ENCODE results near the gene LRP10.
"Not testable (repeated sequence)": the region's sequence is repeated elsewhere in the genome, so short reads cannot be mapped to it uniquely, and the experiment has no call there.

The LRP10 gene

DNA sequence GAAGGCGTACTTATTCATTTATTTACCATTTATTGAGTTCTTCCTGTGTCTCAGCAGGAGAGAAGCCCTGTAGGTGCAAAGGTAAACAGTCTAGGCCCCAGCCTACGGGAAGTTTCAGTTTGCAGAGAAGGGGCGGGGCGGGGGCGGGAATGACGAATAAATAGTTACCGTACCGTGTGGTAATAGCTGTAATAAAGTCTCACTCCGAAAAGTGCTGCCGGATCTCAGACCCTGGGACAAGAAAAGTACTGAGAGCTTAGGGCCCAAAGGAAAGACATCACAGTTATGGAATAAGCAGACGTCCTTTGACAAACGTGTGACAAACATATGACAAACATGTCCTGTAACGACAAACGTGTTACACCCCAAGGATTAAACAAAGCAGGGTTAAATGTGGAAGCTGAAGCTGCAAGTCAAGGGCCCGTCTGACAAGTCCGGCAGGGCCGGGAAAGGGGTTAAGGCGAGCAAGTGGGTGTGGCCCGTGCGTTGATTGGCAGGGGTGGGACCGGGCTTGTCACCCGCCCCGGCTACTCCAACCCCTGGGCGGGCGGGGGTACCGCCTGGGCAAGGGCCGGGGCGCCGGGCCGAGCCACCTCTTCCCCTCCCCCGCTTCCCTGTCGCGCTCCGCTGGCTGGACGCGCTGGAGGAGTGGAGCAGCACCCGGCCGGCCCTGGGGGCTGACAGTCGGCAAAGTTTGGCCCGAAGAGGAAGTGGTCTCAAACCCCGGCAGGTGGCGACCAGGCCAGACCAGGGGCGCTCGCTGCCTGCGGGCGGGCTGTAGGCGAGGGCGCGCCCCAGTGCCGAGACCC is at the start of gene LRP10:
Gene LRP10 (plus strand): TSS at position 517 of the 809 bp plus-strand sequence. CDS start 564 bp downstream, outside the sequence.
- peak; percentile 86 for DNase-seq (ENCODE audit: low spot score)

DNA sequence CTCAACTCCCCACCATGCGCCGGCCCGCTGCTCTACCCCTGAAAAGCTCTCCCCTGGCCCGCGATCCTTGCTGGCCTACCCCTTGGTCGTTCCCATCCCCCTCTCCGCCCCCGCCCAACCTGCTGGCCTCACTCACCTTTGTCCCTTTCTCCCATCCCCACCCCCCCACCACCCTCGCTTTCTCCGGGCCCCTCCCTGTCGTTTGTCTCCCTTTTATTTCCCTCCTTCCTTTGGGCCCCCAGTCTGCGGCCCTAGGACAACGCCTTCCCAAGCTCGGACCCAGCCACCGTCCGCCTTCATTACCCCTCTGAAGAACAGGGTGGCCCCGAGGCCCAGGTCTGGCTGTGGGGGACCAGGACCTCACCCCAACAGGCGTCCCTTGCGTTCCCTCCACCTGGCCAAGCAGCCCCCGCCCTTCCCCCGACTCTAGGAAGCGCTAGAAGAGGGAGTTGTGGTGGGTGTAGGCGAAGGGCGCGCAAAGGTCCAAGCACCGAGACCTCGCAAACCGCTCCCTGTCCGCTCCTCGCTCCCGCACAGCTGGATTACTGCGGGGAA is 49.4 kb upstream of the LRP10 start:
- DNase-seq (ENCODE audit: low spot score) = no peak

DNA sequence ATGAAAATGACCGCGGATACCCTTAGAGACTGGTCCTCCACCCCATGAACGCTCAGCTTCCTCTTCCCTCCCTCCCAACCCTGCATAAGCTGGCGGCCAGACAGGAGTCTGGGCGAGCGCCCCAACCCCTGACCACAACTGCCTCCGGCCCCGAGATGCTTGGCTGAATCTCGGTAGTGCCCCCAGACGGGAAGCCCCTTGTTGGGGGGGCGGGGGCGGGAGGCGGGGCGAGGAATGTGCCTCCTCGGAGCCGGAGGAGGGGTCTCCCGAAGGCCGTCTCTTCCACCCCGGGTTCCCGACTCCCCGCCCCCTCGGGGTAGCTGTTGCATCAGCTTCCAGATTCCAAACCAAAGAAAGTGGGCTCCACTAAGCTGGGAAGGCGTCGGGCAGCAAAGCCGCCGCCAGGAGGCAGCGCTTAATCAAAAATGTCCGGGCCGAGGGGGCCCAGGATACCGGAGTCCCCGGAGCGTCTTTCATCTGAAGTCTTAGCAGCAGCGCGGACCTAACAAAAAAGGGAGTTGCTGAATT is 48.9 kb upstream of the LRP10 start:
- peak; percentile 69 for DNase-seq (ENCODE audit: low spot score)

GRCh38 chr14:22824711-22825359 is 46.7 kb upstream of the LRP10 start:
- DNase-seq (ENCODE audit: low spot score) = no peak

DNA sequence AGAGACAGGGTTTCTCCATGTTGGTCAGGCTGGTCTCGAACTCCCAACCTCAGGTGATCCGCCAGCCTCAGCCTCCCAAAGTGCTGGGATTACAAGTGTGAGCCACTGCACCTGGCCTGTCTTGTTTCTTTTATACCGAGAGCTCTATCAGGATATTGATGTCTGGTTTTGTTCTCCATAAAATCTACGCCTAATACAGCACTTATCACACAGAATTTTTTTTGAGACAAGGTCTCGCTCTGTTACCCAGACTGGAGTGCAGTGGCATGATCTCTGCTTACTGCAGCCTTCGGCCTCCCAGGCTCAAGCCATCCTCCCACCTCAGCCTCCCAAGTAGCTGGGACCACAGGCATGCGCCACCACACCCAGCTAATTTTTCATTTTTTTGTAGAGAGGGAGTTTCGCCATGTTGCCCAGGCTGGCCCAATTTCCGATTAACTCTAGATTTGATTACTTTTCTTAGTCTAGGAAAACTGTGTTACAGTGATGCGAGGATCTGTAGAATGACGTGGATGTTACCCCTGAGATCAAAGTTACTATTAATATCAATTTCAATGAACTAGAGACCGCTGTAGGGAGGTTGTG is 42.4 kb upstream of the LRP10 start:
- DNase-seq (ENCODE audit: low spot score) = not testable (repeated sequence)

- DNase-seq (ENCODE audit: low spot score) = peak; percentile 87
These were observed 41.7 kb upstream of the LRP10 start, which contains the start of gene MRPL52 for GRCh38 chr14:22829661-22830442. Gene MRPL52 (plus strand): TSS chr14:22829887. CDS start chr14:22829913, 26 bp downstream.

DNA sequence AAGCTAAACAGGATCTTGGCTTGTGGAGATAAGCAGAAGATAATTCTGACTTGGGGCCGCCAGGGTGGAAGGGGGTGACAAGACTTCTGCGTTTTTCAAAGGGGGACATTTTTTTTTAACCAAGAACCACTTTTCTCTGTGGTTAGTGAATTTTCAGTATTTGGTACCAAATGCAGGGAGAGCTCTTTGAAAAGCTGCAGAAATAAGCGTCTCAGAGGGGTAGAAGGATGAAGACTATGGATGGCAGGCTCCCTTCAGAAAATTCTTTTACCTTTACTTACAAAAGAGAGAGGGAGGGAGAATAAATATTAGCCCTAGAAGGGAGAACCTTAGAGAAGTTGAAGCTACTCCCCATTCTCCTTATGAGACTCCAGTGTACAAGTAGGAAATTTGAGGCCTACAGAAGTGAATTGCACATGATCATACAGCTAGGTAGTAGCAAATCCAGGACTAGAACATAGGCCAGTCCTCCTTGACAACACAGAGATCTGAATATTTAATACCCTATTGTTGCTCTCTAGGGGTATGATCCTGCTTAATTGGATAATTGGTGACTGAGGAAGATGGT is 41.0 kb upstream of the LRP10 start:
- no peak for DNase-seq (ENCODE audit: low spot score)

GRCh38 chr14:22835505-22835904 is 36.0 kb upstream of the LRP10 start:
- no peak for DNase-seq (ENCODE audit: low spot score)

DNA sequence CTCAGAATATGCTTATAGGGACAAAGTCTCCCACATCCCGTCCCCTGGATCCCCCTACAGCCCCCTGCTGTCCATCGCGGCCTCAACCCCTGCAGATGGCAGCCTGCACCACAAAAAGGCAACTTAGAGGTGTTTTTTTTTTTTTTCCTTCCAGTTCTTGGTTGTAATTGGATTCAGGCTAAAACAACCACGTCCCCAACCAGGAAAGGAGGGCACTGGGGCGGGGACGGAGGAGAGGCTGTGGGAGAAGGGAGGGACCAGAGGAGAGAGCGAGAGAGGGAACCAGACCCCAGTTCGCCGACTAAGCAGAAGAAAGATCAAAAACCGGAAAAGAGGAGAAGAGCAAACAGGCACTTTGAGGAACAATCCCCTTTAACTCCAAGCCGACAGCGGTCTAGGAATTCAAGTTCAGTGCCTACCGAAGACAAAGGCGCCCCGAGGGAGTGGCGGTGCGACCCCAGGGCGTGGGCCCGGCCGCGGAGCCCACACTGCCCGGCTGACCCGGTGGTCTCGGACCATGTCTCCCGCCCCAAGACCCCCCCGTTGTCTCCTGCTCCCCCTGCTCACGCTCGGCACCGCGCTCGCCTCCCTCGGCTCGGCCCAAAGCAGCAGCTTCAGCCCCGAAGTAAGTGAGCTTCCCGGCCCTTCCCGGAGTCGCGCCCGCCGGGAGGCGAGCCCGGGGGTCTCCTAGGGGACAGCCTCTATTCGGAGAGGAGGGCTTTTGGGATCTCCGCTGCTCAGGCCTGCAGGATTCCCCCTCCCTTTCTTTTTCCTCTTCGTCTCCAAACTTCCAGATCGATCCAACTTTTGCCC is 35.0 kb upstream of the LRP10 start, which contains the start of gene MMP14:
Gene MMP14 (plus strand): TSS at position 285 of the 813 bp plus-strand sequence. CDS start 233 bp downstream, at position 518.
- DNase-seq (ENCODE audit: low spot score) = peak; percentile 86

DNA sequence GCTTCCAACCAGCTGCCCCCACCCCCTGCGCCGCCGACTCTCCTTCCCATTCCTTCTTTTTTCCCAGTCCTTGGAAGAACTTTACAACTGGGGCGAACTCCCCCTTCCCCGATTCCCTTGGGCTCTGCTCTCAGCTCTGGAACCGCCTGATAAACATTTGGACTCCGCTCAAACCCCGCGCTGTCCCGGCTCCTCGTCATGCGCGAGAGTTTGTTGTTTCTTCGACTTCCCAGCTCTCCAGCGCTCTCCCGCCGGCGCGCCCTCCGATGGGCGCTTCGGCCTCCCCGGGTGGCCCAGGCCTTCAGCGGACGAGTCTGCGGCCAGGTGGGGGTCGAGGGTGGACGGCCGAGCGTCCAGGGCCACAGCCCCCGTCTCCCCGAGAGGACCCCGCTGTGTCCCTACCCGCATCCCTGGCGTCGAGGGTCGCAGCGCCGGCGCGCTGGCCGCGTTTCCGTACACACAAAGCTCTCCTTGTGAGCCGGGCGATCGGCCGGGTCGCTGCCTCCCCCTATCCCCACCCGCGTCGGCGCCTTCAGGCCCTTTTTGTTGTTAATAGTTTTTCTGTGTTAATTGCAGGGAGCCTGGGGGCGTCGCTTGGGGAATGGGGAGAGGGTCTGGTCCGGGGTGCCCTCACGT is 34.3 kb upstream of the LRP10 start:
- DNase-seq (ENCODE audit: low spot score) = peak; percentile 69

DNA sequence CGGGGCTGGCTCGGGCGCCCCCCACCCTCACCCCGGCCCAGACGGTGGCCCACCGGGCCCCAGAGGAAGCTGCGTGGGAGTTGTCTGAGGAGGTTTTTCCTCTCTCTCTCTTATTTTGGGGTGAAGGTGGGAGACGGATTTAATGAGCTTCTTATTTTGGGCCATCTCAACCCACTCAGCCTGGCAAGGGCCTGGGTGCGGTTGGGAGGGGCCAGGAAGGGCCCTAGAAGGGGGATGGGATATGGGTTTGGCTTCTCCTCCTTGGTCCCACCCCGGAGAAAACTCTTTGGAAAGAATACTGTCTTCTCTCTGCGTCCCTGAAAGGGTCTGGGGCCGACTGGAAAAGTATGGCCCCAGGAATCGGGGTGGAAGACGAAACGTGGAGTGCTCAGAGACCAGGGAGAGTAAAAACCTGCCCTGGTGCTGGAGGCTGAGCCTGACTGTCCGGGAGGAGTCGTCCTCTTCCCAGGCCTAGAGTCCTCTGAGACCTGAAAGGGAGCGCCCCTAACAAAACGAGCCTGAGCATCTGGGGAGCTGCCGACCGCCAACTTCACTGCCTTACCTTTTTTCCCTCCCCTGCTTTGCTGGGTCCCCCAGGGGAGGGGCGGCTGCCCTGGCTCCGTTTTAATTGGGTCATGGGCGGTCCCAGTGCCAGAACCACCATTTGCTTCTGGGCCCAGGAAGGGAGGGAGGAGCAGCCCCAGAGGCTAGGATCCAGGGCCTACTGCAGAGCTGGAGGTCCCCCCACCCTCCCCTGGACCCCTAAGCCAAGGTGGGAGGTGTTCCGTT is 33.6 kb upstream of the LRP10 start:
- DNase-seq (ENCODE audit: low spot score) = no peak

DNA sequence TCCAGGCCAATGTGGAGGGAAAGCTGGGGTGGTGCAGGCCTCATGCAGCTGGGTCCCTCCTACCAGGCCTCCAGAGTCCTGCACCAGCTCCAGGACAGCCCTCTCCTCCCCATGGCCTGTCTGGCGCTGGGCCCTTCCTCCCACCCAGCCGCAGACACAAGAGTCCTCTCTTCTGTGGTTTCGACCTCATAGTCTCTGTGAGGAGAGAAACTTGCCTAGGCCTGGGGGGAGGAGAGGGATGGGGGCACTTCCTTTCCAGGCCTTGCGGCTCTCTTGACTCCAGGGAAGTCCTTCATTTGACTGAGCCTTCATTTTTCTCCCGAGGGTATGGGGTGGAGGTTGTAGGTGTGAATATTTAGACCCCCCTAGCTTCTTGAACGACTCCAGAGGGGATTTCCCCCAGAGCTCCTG is 32.9 kb upstream of the LRP10 start:
- no peak for DNase-seq (ENCODE audit: low spot score)

DNA sequence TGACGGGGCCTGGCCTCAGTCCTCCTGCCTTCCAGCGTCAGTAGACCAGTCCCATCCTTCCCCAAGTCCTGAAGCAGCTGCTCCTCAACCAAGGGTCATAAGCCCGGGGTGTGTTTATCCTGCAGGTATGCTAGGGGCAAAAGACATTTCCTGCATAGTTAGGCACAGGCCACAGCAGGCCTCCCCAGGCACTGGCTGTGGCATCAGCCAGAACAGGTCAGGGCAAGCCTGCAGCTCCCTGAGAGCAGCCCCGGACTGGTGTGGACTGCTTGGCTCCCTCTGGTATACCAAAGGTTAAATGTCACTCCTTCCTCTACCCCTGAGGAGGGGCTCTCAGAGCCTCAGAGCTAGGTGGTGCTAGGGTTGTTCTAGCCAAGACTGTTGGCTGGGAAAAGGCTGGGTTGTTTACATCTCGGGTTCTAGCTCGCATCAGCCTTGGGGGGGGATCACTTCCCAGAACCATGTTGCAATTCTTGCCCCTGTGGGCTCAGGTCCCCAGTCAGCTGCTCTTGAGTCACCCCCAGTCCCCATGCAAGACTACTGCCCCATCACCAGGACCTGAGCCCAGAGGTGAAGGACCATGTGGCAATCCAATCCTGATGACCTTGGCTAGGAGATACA is 32.3 kb upstream of the LRP10 start:
- no peak for DNase-seq (ENCODE audit: low spot score)

GRCh38 chr14:22841311-22841710 is 30.2 kb upstream of the LRP10 start:
- DNase-seq (ENCODE audit: low spot score) = no peak

- no peak for DNase-seq (ENCODE audit: low spot score)
These were observed 29.8 kb upstream of the LRP10 start for GRCh38 chr14:22841769-22842168.

DNA sequence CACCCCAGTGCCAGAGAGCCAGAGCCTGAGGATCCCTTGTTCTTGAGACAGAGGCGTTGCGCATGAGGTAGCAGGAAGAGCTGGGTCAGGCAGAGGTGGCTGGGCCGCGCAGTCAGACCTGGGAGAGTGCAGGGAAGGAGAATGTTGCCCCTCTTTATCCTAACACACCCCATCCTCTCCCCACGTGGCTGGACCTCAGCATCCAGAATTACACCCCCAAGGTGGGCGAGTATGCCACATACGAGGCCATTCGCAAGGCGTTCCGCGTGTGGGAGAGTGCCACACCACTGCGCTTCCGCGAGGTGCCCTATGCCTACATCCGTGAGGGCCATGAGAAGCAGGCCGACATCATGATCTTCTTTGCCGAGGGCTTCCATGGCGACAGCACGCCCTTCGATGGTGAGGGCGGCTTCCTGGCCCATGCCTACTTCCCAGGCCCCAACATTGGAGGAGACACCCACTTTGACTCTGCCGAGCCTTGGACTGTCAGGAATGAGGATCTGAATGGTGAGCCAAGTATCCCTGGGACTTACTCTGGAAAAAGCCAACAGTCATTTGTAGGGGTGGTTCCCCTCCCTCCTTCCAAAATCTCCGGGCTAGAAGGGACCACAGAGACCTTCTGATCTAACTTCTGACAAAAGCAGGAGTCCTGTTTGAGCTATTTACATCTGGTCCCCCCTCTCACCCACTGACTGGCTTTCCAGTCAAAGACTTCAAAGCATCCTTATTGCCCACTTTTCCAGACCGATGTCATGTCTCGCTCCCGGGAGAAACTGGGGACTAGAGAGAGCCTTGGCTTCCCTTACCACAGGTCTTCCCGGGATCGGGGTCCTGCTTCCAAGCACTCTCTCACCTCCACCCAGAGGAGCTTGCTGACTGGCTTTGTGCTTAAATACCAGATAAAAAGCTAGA is 29.1 kb upstream of the LRP10 start:
- no peak for DNase-seq (ENCODE audit: low spot score)

Measured in HuH-7.5 (cell line).